Kidney glomerular epithelial cell (primary cell): ENCODE data around the gene DOCK4.

Experiments
- DNase-seq: peaks from one replicate; lab custom pipeline; 2025; lab: John Stamatoyannopoulos, UW

DOCK4 gene

GRCh38 chr7:112108981-112109380 lies 97.2 kb downstream of the DOCK4 start:
- DNase-seq, result no peak

GRCh38 chr7:112105584-112106530 lies 100.3 kb downstream of the DOCK4 start:
- DNase-seq, result no peak

- DNase-seq, result no peak
Measured at GRCh38 chr7:112104120-112104519, 102.1 kb downstream of the DOCK4 start.

GRCh38 chr7:112103246-112103645 lies 103.0 kb downstream of the DOCK4 start:
- no peak for DNase-seq

- no peak for DNase-seq
Measured at GRCh38 chr7:112101201-112101846, 104.9 kb downstream of the DOCK4 start.

- DNase-seq, result no peak
Measured at GRCh38 chr7:112097524-112097923, 108.7 kb downstream of the DOCK4 start.

GRCh38 chr7:112093409-112093808 lies 112.8 kb downstream of the DOCK4 start:
- DNase-seq, result no peak

GRCh38 chr7:112092709-112093395 lies 113.3 kb downstream of the DOCK4 start:
- no peak for DNase-seq

- no peak for DNase-seq
Measured at GRCh38 chr7:112092306-112092705, 113.9 kb downstream of the DOCK4 start.

- no peak for DNase-seq
Measured at GRCh38 chr7:112091768-112092167, 114.4 kb downstream of the DOCK4 start.

- DNase-seq, result no peak
Measured at GRCh38 chr7:112089551-112089950, 116.6 kb downstream of the DOCK4 start.

- DNase-seq, result no peak
Measured at GRCh38 chr7:112088484-112089016, 117.6 kb downstream of the DOCK4 start.

GRCh38 chr7:112086496-112087254 lies 119.5 kb downstream of the DOCK4 start:
- DNase-seq, result no peak

GRCh38 chr7:112084520-112084971 lies 121.7 kb downstream of the DOCK4 start:
- no peak for DNase-seq

GRCh38 chr7:112083776-112084355 lies 122.3 kb downstream of the DOCK4 start:
- no peak for DNase-seq

GRCh38 chr7:112082306-112082705 lies 123.9 kb downstream of the DOCK4 start:
- no peak for DNase-seq

GRCh38 chr7:112081778-112082177 lies 124.4 kb downstream of the DOCK4 start:
- no peak for DNase-seq

- DNase-seq, result peak; percentile 89
Measured at GRCh38 chr7:112080978-112081377, 125.2 kb downstream of the DOCK4 start.

- DNase-seq, result peak; percentile 89
Measured at GRCh38 chr7:112080441-112080840, 125.8 kb downstream of the DOCK4 start.

- no peak for DNase-seq
Measured at GRCh38 chr7:112079673-112080072, 126.5 kb downstream of the DOCK4 start.

GRCh38 chr7:112079122-112079521 lies 127.1 kb downstream of the DOCK4 start:
- no peak for DNase-seq
